Esophagus squamous epithelium (tissue), 4 donors: ENCODE data around the gene HHEX.

Experiments
- CTCF ChIP-seq, 6 experiments: fragments of 450-650 bp in 4 of 6; fragments of 200-600 bp in 2 of 6; sonication (generic) in 2 of 6; IDR thresholded peaks; one replicate each; pipeline ENCODE4 v1.5.1; 2016 to 2019; ENCODE audit warnings: antibody characterized with exemption in 6 of 6, mild to moderate bottlenecking in 4 of 6, moderate library complexity in 4 of 6
- POLR2A ChIP-seq, 4 donors: fragments of 450-650 bp; IDR thresholded peaks; one replicate each; pipeline ENCODE4 v1.6.1; 2017; ENCODE audit warnings: antibody characterized with exemption in 4 of 4, mild to moderate bottlenecking in 4 of 4, moderate library complexity in 3 of 4

GRCh38 chr10:92729886-92730285 lies 40.1 kb downstream of the HHEX start:
- no peak for TF ChIP-seq CTCF (IDR thresholded peaks at IDR 0.05)
- no peak for TF ChIP-seq POLR2A (IDR thresholded peaks at IDR 0.05)
